GM23338 (cell line): ENCODE results near the gene MESP1. TPM values are rescaled to one million over a fixed set of nuclear protein-coding genes. Genes with fewer than 3 reads are reported as not detected.

Source experiments
- ATAC-seq: fragments of 200-7000 bp; cut with Tn5 transposase; 3 replicates; pipeline ENCODE4 v1.9.1; 2020
- DNase-seq: peaks from one replicate; pipeline ENCODE4 v3.0.0-alpha.2; 2015; ENCODE audit warnings: low spot score
- H2AFZ ChIP-seq: fragments of 200-600 bp; sonication (generic); 2 replicates; pipeline ENCODE4 v1.8.0; 2016; ENCODE audit warnings: antibody characterized with exemption, mild to moderate bottlenecking, moderate library complexity
- H3F3A ChIP-seq: fragments of 200-600 bp; sonication (generic); replicated peaks from 2 replicates; pipeline ENCODE4 v1.8.0; 2017; ENCODE audit warnings: antibody characterized with exemption, mixed run types, low read depth
- H3K27ac ChIP-seq: fragments of 200-600 bp; sonication (generic); 2 replicates; pipeline ENCODE4 v1.6.1; 2016; ENCODE audit warnings: low read depth
- H3K27me3 ChIP-seq: fragments of 200-600 bp; sonication (generic); 2 replicates; pipeline ENCODE4 v1.8.0; 2016; ENCODE audit warnings: mild to moderate bottlenecking, mixed run types, moderate library complexity; ENCODE audit not compliant: insufficient read depth
- H3K36me3 ChIP-seq: fragments of 200-600 bp; sonication (generic); 2 replicates; pipeline ENCODE4 v1.8.0; 2016; ENCODE audit warnings: mild to moderate bottlenecking; ENCODE audit not compliant: insufficient read depth
- H3K4me1 ChIP-seq: fragments of 200-600 bp; sonication (generic); 2 replicates; pipeline ENCODE4 v1.8.0; 2016; ENCODE audit warnings: mild to moderate bottlenecking, moderate library complexity; ENCODE audit not compliant: insufficient read depth
- H3K4me2 ChIP-seq: fragments of 200-600 bp; sonication (generic); 2 replicates; pipeline ENCODE4 v1.7.1; 2017; ENCODE audit warnings: mixed run types
- H3K4me3 ChIP-seq: fragments of 200-600 bp; sonication (generic); 2 replicates; pipeline ENCODE4 v1.6.1; 2016; ENCODE audit warnings: mixed run types
- H3K79me2 ChIP-seq: fragments of 200-600 bp; sonication (generic); replicated peaks from 2 replicates; pipeline ENCODE4 v1.8.0; 2017; ENCODE audit warnings: mild to moderate bottlenecking; ENCODE audit not compliant: insufficient read depth
- H3K9me2 ChIP-seq: fragments of 200-600 bp; sonication (generic); 2 replicates; pipeline ENCODE4 v1.8.0; 2017; ENCODE audit not compliant: insufficient read depth
- H4K20me1 ChIP-seq: fragments of 200-600 bp; sonication (generic); replicated peaks from 2 replicates; pipeline ENCODE4 v1.8.0; 2017; ENCODE audit warnings: mild to moderate bottlenecking; ENCODE audit not compliant: insufficient read depth
- H3K27ac Mint-ChIP-seq: 2 replicates; pipeline ENCODE4 v1.8.0; 2020; ENCODE audit warnings: inconsistent platforms, mild to moderate bottlenecking, moderate library complexity, mixed read lengths
- H3K27me3 Mint-ChIP-seq: 3 replicates; pipeline ENCODE4 v1.8.0; 2022; ENCODE audit warnings: low read depth, mild to moderate bottlenecking, moderate library complexity, mixed read lengths, inconsistent platforms; ENCODE audit not compliant: insufficient read depth, poor library complexity
- H3K36me3 Mint-ChIP-seq: 3 replicates; pipeline ENCODE4 v1.8.0; 2021; ENCODE audit warnings: low read depth, mild to moderate bottlenecking, inconsistent platforms, moderate library complexity, mixed read lengths
- H3K4me1 Mint-ChIP-seq: 3 replicates; pipeline ENCODE4 v1.8.0; 2020; ENCODE audit warnings: mild to moderate bottlenecking, inconsistent platforms, mixed read lengths
- H3K4me3 Mint-ChIP-seq: 3 replicates; pipeline ENCODE4 v1.8.0; 2021; ENCODE audit warnings: moderate library complexity, mild to moderate bottlenecking, inconsistent platforms, mixed read lengths
- H3K9me3 Mint-ChIP-seq: 3 replicates; pipeline ENCODE4 v1.8.0; 2020; ENCODE audit warnings: moderate library complexity, mild to moderate bottlenecking, inconsistent platforms, mixed read lengths
- CREB1 ChIP-seq: fragments of 250-450 bp; sonication (Bioruptor Pico); IDR thresholded peaks from 2 replicates; pipeline ENCODE4 v1.5.0; 2020; ENCODE audit warnings: low read depth, mild to moderate bottlenecking, moderate library complexity
- CTCF ChIP-seq, 2 experiments: fragments of 200-600 bp in 1 of 2; sonication (generic) in 1 of 2; conservative IDR thresholded peaks; 2 replicates each; pipeline versions ENCODE4 v1.5.1 to v1.6.1; 2016 to 2017; ENCODE audit warnings: antibody characterized with exemption in 2 of 2, low read depth in 2 of 2, mild to moderate bottlenecking in 2 of 2, moderate library complexity in 1 of 2
- NANOG ChIP-seq: IDR thresholded peaks from 2 replicates; pipeline ENCODE4 v1.6.1; 2016; ENCODE audit warnings: antibody characterized with exemption, borderline replicate concordance
- STAT1 ChIP-seq: IDR thresholded peaks from one replicate; pipeline ENCODE4 v1.6.1; 2016; ENCODE audit warnings: antibody characterized with exemption; ENCODE audit not compliant: unreplicated experiment
- ZNF462 ChIP-seq: fragments of 250-450 bp; sonication (Bioruptor Pico); IDR thresholded peaks from 2 replicates; pipeline ENCODE4 v1.5.0; 2020; ENCODE audit warnings: mild to moderate bottlenecking, moderate library complexity
- polyA plus RNA-seq: library from polyadenylated mRNA; unstranded; fragments of >200 nt; fragmentation: Nextera tagmentation; extraction: Ambion mirVana; gene quantifications from 2 replicates; pipeline ENCODE4 v1.2.1, GENCODE V29; 2016
- total RNA-seq: library from RNA; depleted of rRNA; stranded (reverse); fragments of >200 nt; shearing (Covaris generic); gene quantifications from 2 replicates; pipeline ENCODE4 v1.2.3, GENCODE V29; 2014

MESP1 gene
- total and polyA plus RNA-seq, 2 experiments from 2014 or later, result 0.21 to 0.91 TPM

- H3K4me1 ChIP-seq, result no peaks in the 10 kb centered on the region
- H3K4me1 Mint-ChIP-seq, result no peaks in the 10 kb centered on the region
- H3K36me3 Mint-ChIP-seq, result no peaks in the 10 kb centered on the region
- TF ChIP-seq NANOG (no peak), CREB1 (CRISPR knock-in tag) (no peak), STAT1 (no peak), CTCF (conservative IDR thresholded peaks at IDR 0.05; ENCODE audit: low read depth in 2 of 2) (no peak), ZNF462 (CRISPR knock-in tag) (no peak)
- H3K27ac ChIP-seq, result no peak overlapping the region
- H3K4me2 ChIP-seq, result no peak overlapping the region
- H3K9me3 Mint-ChIP-seq, result no peaks in the 10 kb centered on the region
- no peak overlapping the region for H2AFZ ChIP-seq
- H3K79me2 ChIP-seq, result no peaks in the 10 kb centered on the region
- no peaks in the 10 kb centered on the region for H3K36me3 ChIP-seq
- H3K9me2 ChIP-seq, result no peaks in the 10 kb centered on the region
- no peak overlapping the region for H3K4me3 ChIP-seq
- no peaks in the 10 kb centered on the region for H3F3A ChIP-seq
- no peak overlapping the region for H3K27ac Mint-ChIP-seq
- DNase-seq (no peak), ATAC-seq (no peak)
- no peaks in the 10 kb centered on the region for H4K20me1 ChIP-seq
- peaks cover 7% of the 10 kb centered on the region for H3K27me3 Mint-ChIP-seq
- no peaks in the 10 kb centered on the region for H3K27me3 ChIP-seq
- no peak overlapping the region for H3K4me3 Mint-ChIP-seq
Measured at GRCh38 chr15:89795996-89796395, 44.9 kb upstream of the MESP1 start.
